CD14-positive monocyte (primary cell): ENCODE measurements around the gene UNK. TPM values are rescaled to one million over a fixed set of nuclear protein-coding genes. Genes with fewer than 3 reads are reported as not detected.

Source experiments
- DNase-seq, 3 donors: peaks; one replicate each; pipeline ENCODE4 v3.0.0-alpha.2; 2011 to 2022
- H2AFZ ChIP-seq: 2 replicates; pipeline ENCODE4 v1.6.0; 2012; ENCODE audit warnings: mild to moderate bottlenecking, low read depth, low read length, inconsistent platforms; ENCODE audit not compliant: insufficient read depth, poor library complexity, severe bottlenecking
- H3K27ac ChIP-seq, 2 donors: 1 replicate in 1 of 2; 2 replicates in 1 of 2; pipeline ENCODE4 v1.5.1; 2012 to 2013; ENCODE audit warnings: low read length in 2 of 2, control low read depth in 1 of 2, inconsistent platforms in 1 of 2, low read depth in 1 of 2, mild to moderate bottlenecking in 1 of 2
- H3K27me3 ChIP-seq, 2 donors: one replicate each; pipeline versions ENCODE4 v1.6.0 to v1.6.1; 2011 to 2013; ENCODE audit warnings: low read length in 2 of 2; ENCODE audit not compliant: control insufficient read depth in 2 of 2, insufficient read depth in 2 of 2
- H3K36me3 ChIP-seq, 2 donors: replicated peaks in 1 of 2; 1 replicate in 1 of 2; 2 replicates in 1 of 2; pipeline versions ENCODE4 v1.5.1 to v1.6.1; 2012 to 2013; ENCODE audit warnings: low read length in 2 of 2, control low read depth in 1 of 2, inconsistent platforms in 1 of 2, mild to moderate bottlenecking in 1 of 2; ENCODE audit not compliant: insufficient read depth in 2 of 2, control insufficient read depth in 1 of 2
- H3K4me1 ChIP-seq, 2 donors: 1 replicate in 1 of 2; 2 replicates in 1 of 2; pipeline versions ENCODE4 v1.5.1 to v1.6.1; 2012 to 2013; ENCODE audit warnings: low read length in 2 of 2, control low read depth in 1 of 2, inconsistent platforms in 1 of 2, mild to moderate bottlenecking in 1 of 2, moderate library complexity in 1 of 2; ENCODE audit not compliant: insufficient read depth in 2 of 2, control insufficient read depth in 1 of 2
- H3K4me2 ChIP-seq: replicated peaks from 2 replicates; pipeline ENCODE3; 2012; ENCODE audit warnings: low read length, moderate library complexity, mild to moderate bottlenecking; ENCODE audit not compliant: poor library complexity, severe bottlenecking; ENCODE audit errors: extremely low read depth
- H3K4me3 ChIP-seq, 3 experiments: fragments of 200-600 bp in 1 of 3; sonication (generic) in 1 of 3; replicated peaks in 1 of 3; 1 replicate in 2 of 3; 2 replicates in 1 of 3; pipeline ENCODE4 v1.5.1; 2011 to 2013; ENCODE audit warnings: low read length in 3 of 3, mild to moderate bottlenecking in 3 of 3, control low read depth in 2 of 3, low read depth in 2 of 3, inconsistent platforms in 1 of 3, moderate library complexity in 1 of 3
- H3K79me2 ChIP-seq: 2 replicates; pipeline ENCODE4 v1.6.0; 2012; ENCODE audit warnings: mild to moderate bottlenecking, control low read depth, inconsistent platforms, low read length, moderate library complexity; ENCODE audit not compliant: insufficient read depth
- H3K9ac ChIP-seq: 2 replicates; pipeline ENCODE4 v1.6.0; 2017; ENCODE audit warnings: low read length, mild to moderate bottlenecking; ENCODE audit not compliant: insufficient read depth, poor library complexity, severe bottlenecking
- H3K9me3 ChIP-seq, 2 donors: replicated peaks in 1 of 2; 1 replicate in 1 of 2; 2 replicates in 1 of 2; pipeline versions ENCODE4 v1.5.1 to v1.6.1; 2012 to 2013; ENCODE audit warnings: low read length in 2 of 2, control low read depth in 1 of 2; ENCODE audit not compliant: control insufficient read depth in 1 of 2, insufficient read depth in 1 of 2
- H4K20me1 ChIP-seq: 2 replicates; pipeline ENCODE4 v1.6.0; 2012; ENCODE audit warnings: mild to moderate bottlenecking, low read length, control low read depth, moderate library complexity; ENCODE audit not compliant: insufficient read depth
- H3K27ac Mint-ChIP-seq, 7 donors: one replicate each; pipeline ENCODE4 v1.8.0; 2020; ENCODE audit warnings: mild to moderate bottlenecking in 7 of 7, mixed read lengths in 7 of 7, moderate library complexity in 6 of 7, inconsistent platforms in 2 of 7
- H3K27me3 Mint-ChIP-seq, 3 donors: one replicate each; pipeline ENCODE4 v1.8.0; 2021 to 2022; ENCODE audit warnings: low read depth in 3 of 3, mild to moderate bottlenecking in 3 of 3, mixed read lengths in 3 of 3, moderate library complexity in 3 of 3, inconsistent platforms in 1 of 3
- H3K36me3 Mint-ChIP-seq, 2 donors: one replicate each; pipeline ENCODE4 v1.8.0; 2020; ENCODE audit warnings: mixed read lengths in 2 of 2, inconsistent platforms in 1 of 2, mild to moderate bottlenecking in 1 of 2
- H3K4me1 Mint-ChIP-seq: one replicate; pipeline ENCODE4 v1.8.0; 2020; ENCODE audit warnings: mild to moderate bottlenecking, mixed read lengths
- H3K4me3 Mint-ChIP-seq, 2 donors: one replicate each; pipeline ENCODE4 v1.8.0; 2020; ENCODE audit warnings: mild to moderate bottlenecking in 2 of 2, mixed read lengths in 2 of 2, moderate library complexity in 1 of 2
- H3K9me3 Mint-ChIP-seq, 7 donors: one replicate each; pipeline ENCODE4 v1.8.0; 2020 to 2022; ENCODE audit warnings: mixed read lengths in 7 of 7, mild to moderate bottlenecking in 6 of 7, moderate library complexity in 6 of 7, inconsistent platforms in 2 of 7
- WGBS: methylation state at CpG from one replicate; pipeline ENCODE4 v1.1.5; 2013; ENCODE audit warnings: missing lambda C conversion rate; ENCODE audit not compliant: insufficient coverage; 5-methylcytosine and 5-hydroxymethylcytosine counted together
- intact Hi-C, 2 donors: fragments of 100-400 bp; cut with micrococcal nuclease; formaldehyde crosslinking; loops; one replicate each; pipeline versions ENCODE4 v1.15.0 to v1.15.1; 2023
- polyA plus RNA-seq, 3 donors: library from polyadenylated mRNA; depleted of rRNA in 1 of 3; unstranded in 2 of 3; stranded (reverse) in 1 of 3; fragments of 300-500 nt in 2 of 3; fragments of >200 nt in 1 of 3; fragmentation: Illumina TruSeq in 2 of 3; gene quantifications; 1 replicate in 2 of 3; 2 replicates in 1 of 3; pipeline ENCODE4 v1.2.3, GENCODE V29; 2012 to 2021
- TF ChIP-seq, protein P1 (sequence below): fragments of 200-600 bp; IDR thresholded peaks from one replicate; pipeline ENCODE4 v1.8.0; 2022; ENCODE audit warnings: antibody characterized with exemption, mild to moderate bottlenecking

UNK gene
- polyA plus RNA-seq, 3 donors, result 6.3 to 12.9 (median 7.8) TPM

DNA sequence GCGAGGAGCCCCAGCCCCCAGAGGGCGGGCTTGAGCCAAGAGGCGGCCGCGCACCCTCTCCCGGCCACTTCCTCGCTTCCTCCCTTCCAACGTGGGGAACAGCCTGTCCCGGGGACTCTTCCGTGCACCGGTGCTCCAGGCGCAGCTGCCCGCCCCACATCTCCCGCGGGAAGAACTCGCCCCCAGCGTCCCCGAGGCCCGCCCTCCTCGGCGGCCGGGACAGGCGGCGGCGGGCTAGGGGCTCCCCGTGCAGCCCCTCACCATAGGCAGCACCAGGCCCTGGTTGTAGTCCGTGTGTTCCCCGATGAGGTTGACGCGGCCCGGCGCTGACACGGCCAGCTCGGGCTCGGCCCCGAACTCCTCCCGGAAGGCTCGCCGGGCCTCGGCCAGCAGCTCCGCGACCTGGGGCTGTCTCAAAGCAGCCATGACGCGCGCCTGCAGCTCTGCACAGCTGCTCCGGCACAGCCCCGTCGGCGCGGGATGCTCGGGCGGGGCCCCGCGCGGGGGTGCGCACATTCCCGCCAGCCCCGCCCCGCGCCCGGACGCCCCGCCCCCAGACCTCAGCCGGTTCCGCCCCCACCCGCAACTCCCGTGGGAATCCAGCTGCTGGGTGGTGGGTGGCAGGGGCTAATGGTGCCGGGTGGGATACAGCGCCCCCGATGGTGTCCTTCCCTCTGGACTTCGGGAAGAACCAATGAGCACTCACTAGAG, 19.7 kb upstream of the UNK start, which contains the start of gene GALK1:
TSS of gene GALK1 (minus strand) at position 482 of the 711 bp plus-strand sequence. CDS start at position 426, 56 bp downstream.
- peak within 1 kb of the TSS; percentile 98 for H2AFZ ChIP-seq
- H3K79me2 ChIP-seq, result peaks cover 4% of the 10 kb centered on the region
- H4K20me1 ChIP-seq, result peaks cover 9% of the 10 kb centered on the region
- WGBS, result under 1% methylated on average over 58 of the region's 71 CpGs
- Mint-ChIP-seq H3K27ac (peak within 1 kb of the TSS; percentile 68 to 87 (median 80)), H3K27me3 (peaks cover 0 to 2% (median 0%) of the 10 kb centered on the region in 3 donors), H3K36me3 (peaks cover 13 to 17% of the 10 kb centered on the region in 2 donors), H3K4me1 (peaks cover 11% of the 10 kb centered on the region), H3K9me3 (no peaks in the 10 kb centered on the region), H3K4me3 (peak within 1 kb of the TSS; percentile 79 to 86)
- H3K9me3 ChIP-seq, result no peaks in the 10 kb centered on the region
- H3K4me2 ChIP-seq, result peak within 1 kb of the TSS; percentile 95
- peaks cover 0 to 13% of the 10 kb centered on the region in 2 donors for H3K36me3 ChIP-seq
- peak within 1 kb of the TSS; percentile 70 for H3K9ac ChIP-seq
- no peaks in the 10 kb centered on the region for H3K27me3 ChIP-seq
- H3K27ac ChIP-seq, result peak within 1 kb of the TSS; percentile 36 to 75
- DNase-seq, result peak; percentile 69 to 81 (median 79)
- intact Hi-C loops, result loop anchor here in 1 of 2 donors (5.0 kb wide), 1 partner anchor 57 kb away; no protein-coding TSS in a partner anchor
- peaks cover 14 to 23% of the 10 kb centered on the region in 2 donors for H3K4me1 ChIP-seq
- H3K4me3 ChIP-seq, result peak within 1 kb of the TSS; percentile 49 to 91 (median 71)
- TF ChIP-seq, protein P1, sequence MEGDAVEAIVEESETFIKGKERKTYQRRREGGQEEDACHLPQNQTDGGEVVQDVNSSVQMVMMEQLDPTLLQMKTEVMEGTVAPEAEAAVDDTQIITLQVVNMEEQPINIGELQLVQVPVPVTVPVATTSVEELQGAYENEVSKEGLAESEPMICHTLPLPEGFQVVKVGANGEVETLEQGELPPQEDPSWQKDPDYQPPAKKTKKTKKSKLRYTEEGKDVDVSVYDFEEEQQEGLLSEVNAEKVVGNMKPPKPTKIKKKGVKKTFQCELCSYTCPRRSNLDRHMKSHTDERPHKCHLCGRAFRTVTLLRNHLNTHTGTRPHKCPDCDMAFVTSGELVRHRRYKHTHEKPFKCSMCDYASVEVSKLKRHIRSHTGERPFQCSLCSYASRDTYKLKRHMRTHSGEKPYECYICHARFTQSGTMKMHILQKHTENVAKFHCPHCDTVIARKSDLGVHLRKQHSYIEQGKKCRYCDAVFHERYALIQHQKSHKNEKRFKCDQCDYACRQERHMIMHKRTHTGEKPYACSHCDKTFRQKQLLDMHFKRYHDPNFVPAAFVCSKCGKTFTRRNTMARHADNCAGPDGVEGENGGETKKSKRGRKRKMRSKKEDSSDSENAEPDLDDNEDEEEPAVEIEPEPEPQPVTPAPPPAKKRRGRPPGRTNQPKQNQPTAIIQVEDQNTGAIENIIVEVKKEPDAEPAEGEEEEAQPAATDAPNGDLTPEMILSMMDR, result peak; percentile 83

DNA sequence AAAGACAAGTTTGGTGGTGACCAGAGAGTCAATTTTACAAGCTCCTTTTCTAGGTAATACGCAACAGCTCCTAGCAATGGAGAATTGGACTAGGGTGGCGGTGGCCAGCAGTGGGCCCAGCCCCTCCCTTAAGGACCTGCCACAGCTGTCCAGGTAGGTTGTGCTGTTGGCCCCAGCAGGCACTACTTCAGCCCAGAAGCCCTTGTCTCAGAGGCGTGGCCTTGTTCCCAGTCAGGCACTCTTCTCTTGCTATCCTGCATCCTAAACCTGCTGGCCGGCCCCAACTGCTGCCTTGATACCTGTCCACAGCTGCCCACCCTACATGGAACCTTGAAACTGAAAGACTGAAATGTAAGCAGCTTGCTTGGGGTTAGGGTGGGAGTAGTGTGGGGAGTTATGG, 18.6 kb upstream of the UNK start:
- intact Hi-C loops, result no loop called here
- peaks cover 11% of the 10 kb centered on the region for H3K4me1 Mint-ChIP-seq
- H3K4me3 ChIP-seq, result no peak overlapping the region
- peaks cover 0 to 2% (median 0%) of the 10 kb centered on the region in 3 donors for H3K27me3 Mint-ChIP-seq
- TF ChIP-seq, protein P1, result no peak
- no peaks in the 10 kb centered on the region for H3K9me3 ChIP-seq
- H3K36me3 ChIP-seq, result peaks cover 0 to 11% of the 10 kb centered on the region in 2 donors
- H4K20me1 ChIP-seq, result peaks cover 9% of the 10 kb centered on the region
- 100% methylated on average over 3 of the region's 4 CpGs for WGBS
- peaks cover 4% of the 10 kb centered on the region for H3K79me2 ChIP-seq
- peaks cover 13 to 14% of the 10 kb centered on the region in 2 donors for H3K36me3 Mint-ChIP-seq
- H3K27me3 ChIP-seq, result no peaks in the 10 kb centered on the region
- H3K9me3 Mint-ChIP-seq, result no peaks in the 10 kb centered on the region
- H3K27ac ChIP-seq, result no peak overlapping the region
- H3K4me2 ChIP-seq, result no peak overlapping the region
- H3K9ac ChIP-seq, result no peak overlapping the region
- peak overlapping the region in 1 of 7 donors; percentile 26 for H3K27ac Mint-ChIP-seq
- H3K4me1 ChIP-seq, result peaks cover 14 to 23% of the 10 kb centered on the region in 2 donors
- DNase-seq, result no peak
- peak overlapping the region in 1 of 2 donors; percentile 20 for H3K4me3 Mint-ChIP-seq
- H2AFZ ChIP-seq, result no peak overlapping the region
